ENCODE results near the gene ADGRF1. TPM values are rescaled to one million over a fixed set of nuclear protein-coding genes. Genes with fewer than 3 reads are reported as not detected.

ADGRF1 gene
- total and polyA plus RNA-seq, 10 donors = 0.13 to 1.6 (median 0.32) TPM; not detected in 5

GRCh38 chr6:47043286-47043685, 1.2 kb upstream of the ADGRF1 start:
- Histone ChIP-seq H3K27me3 (replicated peaks in 1 of 7) (no peaks in the 10 kb centered on the region), H3K4me3 (no peak overlapping the region), H3K9me3 (no peaks in the 10 kb centered on the region), H3K4me1 (peaks cover 0 to 14% (median 7%) of the 10 kb centered on the region in 6 donors), H3K27ac (no peak overlapping the region), H3K36me3 (no peaks in the 10 kb centered on the region)
- TF ChIP-seq CTCF (IDR thresholded peaks at IDR 0.05 in 8 of 11, conservative IDR thresholded peaks at IDR 0.05 in 3 of 11) (no peak), POLR2A (IDR thresholded peaks at IDR 0.05) (no peak), POLR2AphosphoS5 (IDR thresholded peaks at IDR 0.05) (no peak)
- 41 to 55% (median 43%) methylated on average over 1 of the region's 1 CpG for WGBS, 5 donors
- DNase-seq = no peak
- intact Hi-C loops (cut with DNase I; ENCODE audit: low total_unique reads) = no loop called here

GRCh38 chr6:47041741-47042140, 391 bp downstream of the ADGRF1 start:
- Histone ChIP-seq H3K4me3 (no peak overlapping the region), H3K9me3 (no peaks in the 10 kb centered on the region), H3K4me1 (peaks cover 0 to 4% (median 0%) of the 10 kb centered on the region in 6 donors), H3K36me3 (no peaks in the 10 kb centered on the region), H3K27ac (no peak overlapping the region), H3K27me3 (replicated peaks in 1 of 7) (peaks cover 0 to 10% (median 0%) of the 10 kb centered on the region in 7 donors)
- no peak for DNase-seq
- intact Hi-C loops (cut with DNase I; ENCODE audit: low total_unique reads) = no loop called here
- 76 to 93% (median 85%) methylated on average over 2 of the region's 2 CpGs for WGBS, 5 donors
- TF ChIP-seq POLR2AphosphoS5 (IDR thresholded peaks at IDR 0.05) = no peak

- DNase-seq = no peak
- no peak overlapping the region for H3K4me3 ChIP-seq
- no peaks in the 10 kb centered on the region for H3K36me3 ChIP-seq
- H3K4me1 ChIP-seq = peaks cover 0 to 6% (median 0%) of the 10 kb centered on the region in 6 donors
- peaks cover 0 to 37% (median 0%) of the 10 kb centered on the region in 7 donors for H3K27me3 ChIP-seq (replicated peaks in 1 of 7)
- WGBS, 5 donors = 19 to 27% (median 23%) methylated on average over 6 of the region's 6 CpGs
- H3K9me3 ChIP-seq = no peaks in the 10 kb centered on the region
- H3K27ac ChIP-seq = no peak overlapping the region
- TF ChIP-seq CTCF (IDR thresholded peaks at IDR 0.05 in 8 of 11, conservative IDR thresholded peaks at IDR 0.05 in 3 of 11) (no peak), POLR2A (IDR thresholded peaks at IDR 0.05) (no peak), POLR2AphosphoS5 (IDR thresholded peaks at IDR 0.05) (no peak)
- intact Hi-C loops (cut with DNase I; ENCODE audit: low total_unique reads) = no loop called here
These were observed 7.2 kb downstream of the ADGRF1 start for GRCh38 chr6:47034926-47035325.

GRCh38 chr6:47034421-47034820, 7.7 kb downstream of the ADGRF1 start:
- no peaks in the 10 kb centered on the region for H3K9me3 ChIP-seq
- no peaks in the 10 kb centered on the region for H3K36me3 ChIP-seq
- 59 to 78% (median 60%) methylated on average over 2 of the region's 2 CpGs for WGBS, 5 donors
- intact Hi-C loops (cut with DNase I; ENCODE audit: low total_unique reads) = no loop called here
- TF ChIP-seq POLR2AphosphoS5 (IDR thresholded peaks at IDR 0.05) = no peak
- no peak for TF ChIP-seq POLR2A (IDR thresholded peaks at IDR 0.05)
- no peak for TF ChIP-seq CTCF (IDR thresholded peaks at IDR 0.05 in 8 of 11, conservative IDR thresholded peaks at IDR 0.05 in 3 of 11)
- H3K27ac ChIP-seq = no peak overlapping the region
- H3K4me1 ChIP-seq = peaks cover 0 to 6% (median 0%) of the 10 kb centered on the region in 6 donors
- DNase-seq = no peak
- H3K4me3 ChIP-seq = no peak overlapping the region
- peaks cover 0 to 37% (median 0%) of the 10 kb centered on the region in 7 donors for H3K27me3 ChIP-seq (replicated peaks in 1 of 7)
